Measurements from ENCODE around the gene PEMT. TPM values are rescaled to one million over a fixed set of nuclear protein-coding genes. Genes with fewer than 3 reads are reported as not detected.

Gene PEMT
- total RNA-seq, 1 experiment from 2014 or later, result 29.5 TPM

DNA sequence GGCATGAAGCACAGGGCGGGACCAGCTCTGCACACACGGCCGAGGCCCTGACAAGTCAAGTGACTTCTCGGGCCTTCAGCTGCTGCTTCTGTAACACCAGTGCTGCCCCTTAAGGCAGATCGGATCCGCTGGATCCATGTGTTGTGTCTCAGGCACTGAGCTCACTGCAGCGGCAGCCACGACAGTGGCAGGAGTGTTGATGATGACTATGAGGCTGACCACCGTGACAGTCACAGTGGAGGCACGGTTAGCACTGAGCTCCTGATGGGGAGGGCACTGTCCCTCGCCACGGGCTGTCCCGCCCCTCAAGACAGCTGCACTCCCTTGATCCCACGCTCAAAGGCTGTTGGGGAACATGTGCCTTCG is 29.4 kb downstream of the PEMT start:
- Mint-ChIP-seq H3K27me3 (ENCODE audit: insufficient read depth, unreplicated experiment) (no peaks in the 10 kb centered on the region), H3K4me1 (ENCODE audit: low read depth, unreplicated experiment) (no peaks in the 10 kb centered on the region), H3K4me3 (ENCODE audit: unreplicated experiment) (no peak overlapping the region), H3K27ac (ENCODE audit: unreplicated experiment) (no peak overlapping the region), H3K9me3 (ENCODE audit: unreplicated experiment) (no peaks in the 10 kb centered on the region), H3K36me3 (ENCODE audit: insufficient read depth, unreplicated experiment) (no peaks in the 10 kb centered on the region)
- H3K4me3 ChIP-seq (ENCODE audit: low read depth, low read length), result no peak overlapping the region
- CTCF ChIA-PET, result interaction anchor here (0.6 to 0.9 kb wide), 3 partner anchors 39 to 76 kb away, joined by 3 to 8 read pairs (median 4); no protein-coding TSS in a partner anchor
- no TSS peak for BruUV-seq (replicated peaks)
- POLR2A ChIA-PET, result no interaction called here
- intact Hi-C loops (cut with micrococcal nuclease; ENCODE audit: unreplicated experiment), result no loop called here
- H3K9me3 ChIP-seq, result no peaks in the 10 kb centered on the region
- H3K27me3 ChIP-seq (replicated peaks; ENCODE audit: control insufficient read depth, insufficient read depth, low read length), result no peaks in the 10 kb centered on the region
- no peaks in the 10 kb centered on the region; the same call in 1 of the 2 replicates for H3K36me3 ChIP-seq (ENCODE audit: control insufficient read depth, insufficient read depth, low read length)
- no peaks in the 10 kb centered on the region for H3K4me1 ChIP-seq
- no peak for DNase-seq
- TF ChIP-seq, protein P1, sequence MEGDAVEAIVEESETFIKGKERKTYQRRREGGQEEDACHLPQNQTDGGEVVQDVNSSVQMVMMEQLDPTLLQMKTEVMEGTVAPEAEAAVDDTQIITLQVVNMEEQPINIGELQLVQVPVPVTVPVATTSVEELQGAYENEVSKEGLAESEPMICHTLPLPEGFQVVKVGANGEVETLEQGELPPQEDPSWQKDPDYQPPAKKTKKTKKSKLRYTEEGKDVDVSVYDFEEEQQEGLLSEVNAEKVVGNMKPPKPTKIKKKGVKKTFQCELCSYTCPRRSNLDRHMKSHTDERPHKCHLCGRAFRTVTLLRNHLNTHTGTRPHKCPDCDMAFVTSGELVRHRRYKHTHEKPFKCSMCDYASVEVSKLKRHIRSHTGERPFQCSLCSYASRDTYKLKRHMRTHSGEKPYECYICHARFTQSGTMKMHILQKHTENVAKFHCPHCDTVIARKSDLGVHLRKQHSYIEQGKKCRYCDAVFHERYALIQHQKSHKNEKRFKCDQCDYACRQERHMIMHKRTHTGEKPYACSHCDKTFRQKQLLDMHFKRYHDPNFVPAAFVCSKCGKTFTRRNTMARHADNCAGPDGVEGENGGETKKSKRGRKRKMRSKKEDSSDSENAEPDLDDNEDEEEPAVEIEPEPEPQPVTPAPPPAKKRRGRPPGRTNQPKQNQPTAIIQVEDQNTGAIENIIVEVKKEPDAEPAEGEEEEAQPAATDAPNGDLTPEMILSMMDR (IDR thresholded peaks at IDR 0.05; ENCODE audit: insufficient read depth in 1 of 2, low read depth in 1 of 2, low read length in 1 of 2, severe bottlenecking in 1 of 2, unreplicated experiment in 1 of 2), result no peak

DNA sequence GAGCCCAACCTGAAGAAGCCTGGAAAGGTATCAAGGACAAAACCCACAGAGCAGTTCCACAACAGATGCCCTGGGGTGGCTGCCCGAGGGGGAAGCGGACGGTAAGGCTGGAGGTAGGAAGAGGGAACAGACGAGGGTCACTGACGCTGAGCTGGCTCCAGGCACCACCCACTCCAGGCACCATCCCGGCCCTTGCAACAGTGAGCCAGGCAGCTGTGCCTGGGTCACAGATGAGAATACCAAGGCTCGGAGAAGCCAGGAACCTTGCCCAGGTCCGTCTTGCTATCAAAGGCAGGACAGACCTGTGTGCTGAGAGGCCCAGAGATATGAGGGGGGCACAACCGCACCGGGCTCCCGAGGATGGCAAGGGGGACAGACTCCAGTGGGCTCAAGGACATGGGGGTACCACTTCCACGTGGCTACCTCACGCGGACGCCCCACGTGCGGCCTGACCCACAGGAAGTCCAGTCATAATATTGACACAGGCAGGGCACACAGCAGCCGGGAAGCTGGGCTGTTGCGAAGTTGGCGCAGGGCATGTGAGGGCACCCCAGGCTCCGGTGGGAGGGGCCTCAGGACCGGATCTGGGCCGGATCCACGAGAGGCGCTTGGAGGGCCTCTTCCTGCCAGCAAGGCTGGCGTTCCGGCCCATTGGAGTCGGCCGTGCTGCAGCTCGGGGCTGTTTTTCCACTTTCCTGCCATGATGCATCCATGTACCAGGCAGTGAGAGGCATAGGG is 29.9 kb downstream of the PEMT start:
- Mint-ChIP-seq H3K4me1 (ENCODE audit: low read depth, unreplicated experiment) (no peaks in the 10 kb centered on the region), H3K9me3 (ENCODE audit: unreplicated experiment) (no peaks in the 10 kb centered on the region), H3K4me3 (ENCODE audit: unreplicated experiment) (no peak overlapping the region), H3K27ac (ENCODE audit: unreplicated experiment) (no peak overlapping the region), H3K36me3 (ENCODE audit: insufficient read depth, unreplicated experiment) (no peaks in the 10 kb centered on the region), H3K27me3 (ENCODE audit: insufficient read depth, unreplicated experiment) (no peaks in the 10 kb centered on the region)
- no peaks in the 10 kb centered on the region; the same call in 1 of the 2 replicates for H3K36me3 ChIP-seq (ENCODE audit: control insufficient read depth, insufficient read depth, low read length)
- no peaks in the 10 kb centered on the region for H3K4me1 ChIP-seq
- H3K27me3 ChIP-seq (replicated peaks; ENCODE audit: control insufficient read depth, insufficient read depth, low read length), result no peaks in the 10 kb centered on the region
- TF ChIP-seq, protein P1 (IDR thresholded peaks at IDR 0.05; ENCODE audit: insufficient read depth in 1 of 2, low read depth in 1 of 2, low read length in 1 of 2, severe bottlenecking in 1 of 2, unreplicated experiment in 1 of 2), result no peak
- no TSS peak for BruUV-seq (replicated peaks)
- H3K9me3 ChIP-seq, result no peaks in the 10 kb centered on the region
- H3K4me3 ChIP-seq (ENCODE audit: low read depth, low read length), result no peak overlapping the region
- ChIA-PET POLR2A (no interaction called here), CTCF (interaction anchor here (0.8 to 0.9 kb wide), 2 partner anchors 62 to 76 kb away, joined by 3 to 4 read pairs; no protein-coding TSS in a partner anchor)
- DNase-seq, result no peak
- intact Hi-C loops (cut with micrococcal nuclease; ENCODE audit: unreplicated experiment), result no loop called here

DNA sequence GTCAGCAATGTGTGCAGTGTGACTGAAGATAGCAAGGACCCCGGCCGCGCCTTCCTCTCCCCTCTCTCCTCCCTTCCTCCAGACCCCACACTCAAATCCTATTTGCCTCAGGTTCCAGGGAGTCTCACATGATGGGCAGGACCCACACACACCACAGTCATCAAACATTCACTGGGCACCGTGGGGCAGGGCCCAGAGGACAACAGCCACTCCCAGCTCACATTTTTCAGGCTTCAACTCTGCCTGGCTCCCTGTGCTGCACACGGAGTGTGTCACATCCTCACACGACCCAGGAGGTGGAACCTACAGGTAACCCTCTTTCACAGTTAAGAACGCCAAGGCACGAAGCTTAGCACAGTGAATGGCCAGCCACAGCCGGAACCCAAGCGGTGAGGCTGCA is 30.5 kb downstream of the PEMT start:
- POLR2A ChIA-PET, result no interaction called here
- intact Hi-C loops (cut with micrococcal nuclease; ENCODE audit: unreplicated experiment), result no loop called here

More for the DNA sequence above, 30.5 kb downstream of the PEMT start:
- TF ChIP-seq, protein P1 (IDR thresholded peaks at IDR 0.05; ENCODE audit: insufficient read depth in 1 of 2, low read depth in 1 of 2, low read length in 1 of 2, severe bottlenecking in 1 of 2, unreplicated experiment in 1 of 2), result no peak
- Mint-ChIP-seq H3K4me3 (ENCODE audit: unreplicated experiment) (no peak overlapping the region), H3K27me3 (ENCODE audit: insufficient read depth, unreplicated experiment) (no peaks in the 10 kb centered on the region), H3K4me1 (ENCODE audit: low read depth, unreplicated experiment) (no peaks in the 10 kb centered on the region), H3K27ac (ENCODE audit: unreplicated experiment) (no peak overlapping the region), H3K36me3 (ENCODE audit: insufficient read depth, unreplicated experiment) (no peaks in the 10 kb centered on the region), H3K9me3 (ENCODE audit: unreplicated experiment) (no peaks in the 10 kb centered on the region)
- Histone ChIP-seq H3K4me3 (ENCODE audit: low read depth, low read length) (no peak overlapping the region), H3K4me1 (no peaks in the 10 kb centered on the region), H3K9me3 (no peaks in the 10 kb centered on the region), H3K36me3 (ENCODE audit: control insufficient read depth, insufficient read depth, low read length) (no peaks in the 10 kb centered on the region; the same call in 1 of the 2 replicates), H3K27me3 (replicated peaks; ENCODE audit: control insufficient read depth, insufficient read depth, low read length) (no peaks in the 10 kb centered on the region)
- CTCF ChIA-PET, result no interaction called here
- no TSS peak for BruUV-seq (replicated peaks)
- DNase-seq, result no peak
